ENCODE data around the gene SLC30A2.

- TF ChIP-seq TAF1 (IDR thresholded peaks at IDR 0.05; ENCODE audit: borderline replicate concordance, low read depth, low read length) (no peak), ZNF384 (IDR thresholded peaks at IDR 0.05; ENCODE audit: borderline replicate concordance, low read depth, low read length) (no peak), TARDBP (IDR thresholded peaks at IDR 0.05; ENCODE audit: borderline replicate concordance) (no peak), EZH2 (IDR thresholded peaks at IDR 0.05; ENCODE audit: borderline replicate concordance, control insufficient read depth, low read depth, low read length) (no peak)
Measured at GRCh38 chr1:26079178-26079563, 33.3 kb upstream of the SLC30A2 start.
